GM21381 (cell line): ENCODE data around the gene TMPRSS13.
A peak's percentile ranks its signal among the peaks of the same experiment; 100 is the strongest.

Experiments used
- ATAC-seq: cut with Tn5 transposase; IDR thresholded peaks from one replicate; pipeline ENCODE4 v1.9.1; 2021; ENCODE audit warnings: mild to moderate bottlenecking, moderate library complexity; ENCODE audit not compliant: unreplicated experiment

TMPRSS13 gene

DNA sequence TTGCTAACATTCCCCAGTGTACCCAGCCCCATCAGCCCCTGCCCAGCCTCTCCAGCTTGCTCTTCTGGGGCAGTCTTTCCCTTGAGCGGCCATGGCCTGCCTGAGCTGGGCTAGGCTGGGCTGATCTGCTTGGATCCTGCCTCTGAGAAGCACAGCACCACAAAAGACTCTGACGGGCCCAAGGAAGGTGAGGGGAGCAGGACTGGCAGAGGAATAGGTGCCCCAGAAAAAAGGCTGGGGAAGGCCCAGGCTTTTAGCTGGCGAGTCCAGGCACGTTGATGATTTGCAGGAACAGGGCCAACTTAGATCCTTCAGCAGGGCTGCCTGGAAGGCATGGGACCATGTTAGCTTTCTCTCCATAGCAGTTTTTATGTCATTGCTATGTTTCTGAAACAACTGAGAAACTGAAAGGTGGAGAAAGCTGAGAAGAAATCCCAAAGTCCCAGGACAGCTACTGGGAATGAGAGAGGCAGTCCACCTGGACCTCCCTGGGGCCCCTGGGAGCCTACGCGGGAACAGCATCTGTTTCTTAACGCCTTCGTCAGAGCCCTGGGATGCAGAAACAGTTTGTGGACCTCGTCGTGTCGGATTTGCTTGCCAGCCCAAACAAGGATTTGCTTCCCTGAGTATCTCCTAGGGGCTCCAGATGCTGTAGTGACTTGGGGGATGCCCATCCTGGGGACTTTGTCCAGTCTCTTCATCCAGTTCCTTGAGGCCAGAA lies 28.3 kb downstream of the TMPRSS13 start:
- ATAC-seq, result no peak

DNA sequence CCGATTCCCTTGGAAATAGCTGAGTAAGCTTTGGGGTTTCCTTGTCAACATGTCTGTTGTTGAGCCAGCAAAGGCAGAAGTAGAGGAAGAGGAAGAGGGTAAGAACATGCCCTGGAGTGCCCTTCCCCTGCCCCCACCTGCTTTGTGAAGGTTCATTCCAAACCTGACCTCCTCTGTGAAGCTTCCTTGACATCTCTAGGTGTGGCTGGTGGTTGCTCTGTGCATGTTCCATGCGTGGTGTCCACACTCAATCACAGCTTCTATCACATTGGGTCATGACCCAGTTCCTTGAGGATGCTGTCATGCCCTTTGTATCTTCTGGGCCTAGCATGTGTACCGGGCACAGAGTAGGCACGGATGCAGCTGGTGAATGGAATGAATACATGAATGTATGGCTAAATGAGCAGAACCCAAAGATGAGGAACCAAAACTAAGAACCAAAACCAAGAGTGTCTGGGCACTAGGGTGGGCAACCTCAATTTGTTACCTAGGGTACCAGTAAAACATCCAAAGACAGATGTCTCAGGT lies 29.0 kb downstream of the TMPRSS13 start:
- peak; percentile 62 for ATAC-seq

DNA sequence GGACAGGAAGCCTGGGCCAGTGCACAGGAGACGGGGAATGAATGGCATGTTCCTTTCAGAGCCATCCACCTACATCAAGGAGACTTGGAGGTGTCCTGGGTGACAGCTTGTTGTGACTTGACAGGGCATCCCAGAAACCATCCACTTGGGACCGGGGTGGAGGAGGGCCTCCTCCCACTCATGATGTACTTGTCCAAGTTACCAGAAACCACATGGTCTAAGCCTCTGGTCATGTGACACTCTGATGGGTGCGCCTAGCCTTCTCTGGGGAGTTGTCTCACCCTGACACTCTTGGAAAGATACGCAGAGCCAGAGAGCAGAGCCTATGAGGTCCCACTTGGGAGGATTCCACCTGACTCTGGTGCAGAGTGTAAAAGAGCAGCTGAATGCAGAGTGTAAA lies 31.1 kb downstream of the TMPRSS13 start:
- no peak for ATAC-seq

DNA sequence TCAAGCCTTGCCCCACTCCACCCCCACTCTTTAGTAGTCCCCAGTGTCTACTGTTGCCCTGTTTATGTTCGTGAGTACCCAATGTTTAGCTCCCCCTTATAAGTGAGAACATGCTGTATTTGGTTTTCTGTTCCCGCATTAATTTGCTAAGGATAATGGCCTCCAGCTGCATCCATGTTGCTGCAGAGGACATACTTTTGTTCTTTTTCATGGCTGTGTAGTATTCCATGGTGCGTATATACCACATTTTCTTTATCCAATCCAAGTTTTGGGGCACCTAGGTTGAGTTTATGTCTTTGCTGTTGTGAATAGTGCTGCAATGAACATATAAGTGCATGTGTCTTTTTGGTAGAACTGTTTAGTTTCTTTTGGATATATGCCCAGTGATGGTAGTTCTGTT lies 36.6 kb downstream of the TMPRSS13 start:
- no peak for ATAC-seq

DNA sequence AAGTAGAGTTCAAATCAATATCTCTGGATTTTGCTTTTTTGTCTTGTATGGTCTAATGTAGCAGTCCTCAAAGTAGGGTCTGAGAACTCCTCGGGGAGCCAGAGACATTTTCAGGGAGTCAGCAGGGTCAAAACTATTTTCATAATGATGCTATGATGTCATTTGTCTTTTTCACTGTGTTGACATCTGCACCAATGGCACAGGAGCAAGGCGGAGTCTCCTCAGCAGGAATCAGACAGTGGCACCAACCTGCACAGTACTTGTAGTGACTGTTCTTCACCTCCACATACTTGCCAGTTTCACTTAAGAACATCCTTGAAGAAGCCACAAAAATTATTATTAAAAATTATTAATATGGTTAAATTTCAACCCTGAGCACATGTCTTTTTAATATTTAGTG lies 37.8 kb downstream of the TMPRSS13 start:
- no peak for ATAC-seq

DNA sequence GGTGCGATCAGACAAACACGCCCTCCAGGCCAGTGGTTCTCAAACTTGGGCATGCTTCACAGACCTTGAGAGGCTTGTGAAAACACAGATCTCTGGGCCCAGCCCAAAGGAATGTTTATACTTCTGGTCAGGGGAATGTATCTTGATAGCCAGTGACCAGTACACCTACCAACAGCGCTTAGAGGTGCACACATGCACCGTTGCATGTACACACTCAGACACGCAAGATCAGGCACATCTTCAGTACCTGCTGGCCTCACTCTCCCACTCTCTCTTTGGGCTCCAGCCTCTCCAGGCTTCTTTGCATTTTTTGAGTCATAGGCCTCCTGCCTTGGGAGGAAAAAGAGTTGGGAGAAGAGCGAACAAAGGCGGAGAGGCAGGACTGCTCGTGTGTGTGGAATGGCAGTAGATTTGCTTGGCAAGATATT lies 41.0 kb downstream of the TMPRSS13 start:
- no peak for ATAC-seq

DNA sequence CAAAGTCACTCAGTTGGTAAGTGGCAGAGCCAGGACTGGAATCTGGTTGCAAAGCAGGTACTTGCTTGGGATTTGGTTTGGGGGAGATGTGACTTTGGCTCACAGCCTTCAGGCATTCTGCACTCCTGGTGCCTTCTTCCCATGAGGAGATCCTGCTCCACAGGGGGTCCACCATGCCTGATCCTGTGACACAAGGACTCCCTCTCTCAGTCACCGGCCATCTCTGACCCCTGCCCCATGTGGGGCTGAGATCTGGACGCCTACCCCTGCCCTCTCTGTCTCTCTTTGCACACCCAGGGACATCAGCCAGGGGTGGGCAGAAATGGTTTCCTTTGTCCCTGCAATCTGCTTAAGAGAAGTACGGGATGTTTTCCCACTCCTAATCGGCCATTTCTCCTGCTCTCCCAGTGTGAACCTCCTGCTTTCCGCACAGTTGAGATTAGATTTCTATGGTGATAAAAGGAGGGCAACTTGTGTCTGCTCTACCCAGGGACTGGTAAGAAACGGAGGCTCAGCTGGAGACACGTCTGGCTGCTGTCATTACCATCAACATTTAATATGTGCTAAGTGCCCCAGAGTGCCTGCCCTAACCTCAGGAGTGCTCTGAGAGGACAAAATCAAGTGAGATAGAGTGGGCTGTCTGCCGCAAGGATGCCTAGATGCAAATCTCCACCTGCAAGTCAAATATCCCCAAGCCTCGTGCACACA lies 41.6 kb downstream of the TMPRSS13 start:
- ATAC-seq, result no peak

DNA sequence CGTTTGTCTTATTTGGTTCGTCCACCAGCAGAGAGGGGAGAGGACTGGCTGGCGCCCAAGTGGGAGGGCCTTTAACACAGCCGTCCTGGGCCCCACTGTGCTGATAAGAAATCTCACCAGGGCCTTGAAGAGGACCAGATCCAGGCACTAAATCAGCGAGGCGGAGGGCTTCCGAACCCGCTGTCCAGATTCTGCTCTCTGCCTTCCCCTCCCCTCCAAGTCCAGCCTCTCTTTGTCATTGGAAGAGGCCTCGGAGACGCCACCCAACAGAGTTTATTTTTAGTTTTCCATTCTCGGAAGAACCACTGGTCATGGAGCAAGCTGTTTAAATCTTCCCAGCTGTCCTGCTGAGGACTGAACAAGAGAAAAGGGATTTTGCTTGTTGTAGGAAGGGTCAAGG lies 43.4 kb downstream of the TMPRSS13 start:
- no peak for ATAC-seq

DNA sequence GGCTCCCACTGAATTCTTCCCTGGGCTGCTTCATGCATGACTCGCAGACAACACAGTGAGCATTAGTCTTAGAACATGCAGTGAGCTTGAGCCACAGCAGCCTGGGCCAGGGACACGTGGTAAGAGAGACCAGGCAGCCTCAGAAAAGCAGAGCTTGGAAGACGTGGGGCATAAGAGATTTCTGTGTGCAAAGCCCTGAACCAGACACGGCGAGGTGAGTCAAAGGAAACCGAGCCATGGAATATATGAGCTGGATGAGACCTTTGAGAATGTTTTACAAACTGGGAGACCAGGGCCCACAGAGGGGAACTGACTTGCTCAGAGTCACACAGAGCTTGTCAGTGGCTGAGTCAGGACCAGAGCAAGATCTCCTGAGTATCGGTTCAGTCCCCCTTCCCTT lies 44.2 kb downstream of the TMPRSS13 start:
- no peak for ATAC-seq

DNA sequence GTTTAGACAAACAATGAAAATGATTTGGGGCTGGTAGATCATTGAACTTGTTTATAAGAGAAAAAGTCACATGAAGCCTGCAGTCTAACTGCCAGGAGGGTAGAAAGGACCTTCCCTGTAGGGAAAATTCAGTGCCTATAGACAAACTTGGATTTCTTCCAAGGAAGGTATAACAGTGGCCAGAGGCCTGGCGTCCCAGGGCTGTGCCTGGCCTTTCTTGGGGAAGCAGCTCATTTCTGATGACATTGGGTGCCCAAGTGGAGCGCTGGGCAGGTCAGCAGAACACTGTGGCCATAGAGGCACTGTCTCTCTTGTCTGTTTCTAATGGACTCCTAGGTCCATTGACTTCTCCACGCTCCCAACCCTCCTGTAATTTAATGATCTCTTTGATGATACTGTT lies 46.1 kb downstream of the TMPRSS13 start:
- ATAC-seq, result no peak

DNA sequence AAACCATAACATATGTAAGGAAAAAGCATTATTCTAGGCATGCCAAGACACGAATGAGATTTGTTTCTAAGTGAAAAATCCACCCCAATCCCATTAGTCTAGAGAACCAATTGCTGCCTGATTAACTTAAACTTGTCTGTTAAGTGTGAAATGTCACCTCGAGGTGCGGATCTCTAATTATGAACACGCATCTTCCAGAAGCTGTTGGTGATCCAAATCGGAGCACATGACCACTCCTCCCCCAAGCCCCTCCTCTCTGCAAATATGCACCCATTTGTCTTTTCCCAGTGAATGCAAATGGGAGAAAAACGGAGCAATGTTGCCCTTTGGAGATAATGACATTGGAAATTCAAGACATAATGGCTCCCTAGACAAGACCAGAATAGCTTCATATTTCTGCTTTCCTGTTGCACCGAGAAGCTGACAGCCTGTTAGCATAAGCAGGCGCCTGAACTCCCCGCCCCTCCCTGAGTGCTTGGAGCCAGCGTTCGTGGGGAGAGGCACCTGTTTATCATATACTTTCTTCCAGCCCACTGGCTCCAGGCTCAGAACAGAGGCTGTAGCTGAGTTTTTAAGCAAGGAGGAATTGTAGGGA lies 46.8 kb downstream of the TMPRSS13 start:
- no peak for ATAC-seq

DNA sequence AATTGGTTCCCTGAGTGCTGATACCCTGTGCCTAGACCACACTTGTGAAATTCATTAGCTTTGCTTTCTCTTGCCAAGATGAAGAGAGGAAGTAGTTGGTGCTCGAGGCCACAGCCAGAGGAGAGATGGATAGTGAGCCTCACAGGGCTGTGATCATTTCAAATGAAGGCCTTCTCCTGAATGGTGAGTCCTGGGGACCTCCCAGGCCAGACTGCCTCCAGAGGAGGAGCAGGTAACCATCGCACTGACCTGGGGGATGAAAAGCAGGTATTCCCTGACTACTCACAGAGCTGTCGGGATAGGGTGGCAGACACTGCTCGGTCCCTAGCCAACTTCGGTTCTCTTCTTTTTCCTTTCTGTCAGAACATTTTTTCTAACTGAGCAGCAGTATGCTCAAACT lies 48.0 kb downstream of the TMPRSS13 start:
- ATAC-seq, result no peak

DNA sequence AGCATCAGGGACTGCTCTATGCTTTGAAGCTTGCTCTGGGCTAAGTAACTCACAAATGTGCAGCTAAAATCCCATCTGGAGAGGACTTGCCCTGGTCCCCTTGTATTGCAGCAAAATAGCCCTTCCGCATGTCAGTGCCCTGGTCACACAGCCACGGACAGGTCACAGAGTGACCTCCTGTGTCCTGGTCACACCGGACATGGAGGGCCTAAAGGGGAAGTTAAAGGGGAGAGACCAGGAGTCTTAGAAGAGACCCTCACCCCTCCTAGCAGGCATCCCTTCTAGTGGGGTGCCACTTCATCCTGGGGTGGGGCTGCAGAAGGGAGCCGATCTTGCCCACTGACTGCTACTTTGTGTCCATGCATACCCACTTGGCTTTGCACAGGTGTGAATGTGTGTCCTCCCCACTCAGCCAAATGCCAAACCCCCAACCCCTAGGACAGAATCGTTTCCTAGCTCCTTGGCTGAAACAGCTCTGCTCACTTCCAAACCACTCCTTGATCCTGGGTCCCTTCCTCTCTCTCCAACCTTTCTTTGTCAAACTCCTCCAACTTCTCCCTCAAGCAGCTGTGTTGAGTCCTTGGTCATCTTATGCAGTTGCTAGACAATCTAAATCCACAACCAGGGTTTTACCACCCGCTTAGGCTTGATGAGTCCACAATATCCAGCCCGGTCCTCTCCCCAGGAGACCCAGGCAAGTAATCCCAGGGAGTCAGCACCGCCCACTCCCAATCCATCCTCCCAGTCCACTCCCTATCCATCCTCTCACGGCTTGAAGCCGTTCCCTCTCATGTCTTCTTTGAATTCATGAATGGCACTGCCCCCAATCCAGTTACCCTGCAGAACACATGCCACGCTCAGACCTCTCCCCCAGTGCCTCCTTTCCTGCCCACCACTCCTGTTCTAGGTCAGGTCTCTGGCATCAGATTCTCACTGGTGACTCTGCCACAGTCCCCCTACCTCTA lies 49.4 kb downstream of the TMPRSS13 start:
- no peak for ATAC-seq

DNA sequence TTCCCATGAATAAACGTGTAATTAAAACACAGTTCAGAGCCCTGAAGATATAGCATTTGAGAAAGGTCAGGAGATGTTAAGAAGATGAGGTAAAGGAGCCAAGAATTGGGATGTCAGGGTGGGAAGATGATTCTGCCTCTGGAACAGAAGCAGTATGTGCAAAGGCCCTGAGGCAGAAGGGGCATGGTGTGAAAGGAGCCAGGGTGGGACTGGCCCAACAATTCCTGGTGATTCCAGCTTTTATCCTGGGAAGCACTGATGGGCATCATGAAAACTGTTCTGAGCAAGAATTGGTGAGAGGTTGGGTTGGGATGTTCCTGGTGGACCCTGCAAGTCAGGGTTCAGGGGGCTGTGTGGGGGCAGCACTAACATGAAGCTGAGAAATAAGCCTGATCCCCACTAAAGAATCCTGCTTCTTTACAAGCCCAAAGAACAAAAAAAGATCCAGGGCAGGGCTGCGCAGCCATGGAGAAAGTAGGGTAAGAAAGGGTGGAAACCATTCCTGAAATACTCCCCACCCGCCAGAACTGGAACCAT lies 50.2 kb downstream of the TMPRSS13 start:
- ATAC-seq, result no peak

DNA sequence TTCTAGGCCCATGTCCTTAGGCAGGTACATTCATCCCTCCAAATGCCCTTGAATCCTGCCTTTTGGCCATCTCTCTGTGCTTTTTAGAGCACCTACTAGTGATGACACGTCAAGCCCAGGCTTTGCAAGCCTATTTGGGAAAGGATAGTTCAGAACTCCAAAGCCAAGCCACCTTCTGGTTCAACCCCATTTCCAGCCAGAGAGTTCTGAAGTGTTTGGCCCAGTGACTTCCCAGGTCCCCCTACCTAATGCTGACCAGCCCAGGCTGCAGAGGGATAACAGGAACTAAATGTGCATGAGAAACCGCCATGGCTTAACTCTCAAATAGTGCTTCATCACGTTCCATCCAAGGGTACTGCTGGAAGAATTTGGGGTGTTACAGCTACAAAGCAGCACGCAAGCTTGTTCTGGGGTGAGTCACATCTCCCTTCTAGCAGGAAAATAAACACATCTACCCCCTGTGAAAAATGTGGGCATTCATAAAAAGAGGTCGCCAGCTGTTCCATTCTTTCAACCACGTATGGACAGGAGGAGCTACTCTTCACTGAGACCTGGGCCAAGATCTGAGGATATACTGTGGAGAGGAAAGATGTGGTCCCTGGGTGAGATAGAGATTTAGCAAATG lies 50.8 kb downstream of the TMPRSS13 start:
- no peak for ATAC-seq

DNA sequence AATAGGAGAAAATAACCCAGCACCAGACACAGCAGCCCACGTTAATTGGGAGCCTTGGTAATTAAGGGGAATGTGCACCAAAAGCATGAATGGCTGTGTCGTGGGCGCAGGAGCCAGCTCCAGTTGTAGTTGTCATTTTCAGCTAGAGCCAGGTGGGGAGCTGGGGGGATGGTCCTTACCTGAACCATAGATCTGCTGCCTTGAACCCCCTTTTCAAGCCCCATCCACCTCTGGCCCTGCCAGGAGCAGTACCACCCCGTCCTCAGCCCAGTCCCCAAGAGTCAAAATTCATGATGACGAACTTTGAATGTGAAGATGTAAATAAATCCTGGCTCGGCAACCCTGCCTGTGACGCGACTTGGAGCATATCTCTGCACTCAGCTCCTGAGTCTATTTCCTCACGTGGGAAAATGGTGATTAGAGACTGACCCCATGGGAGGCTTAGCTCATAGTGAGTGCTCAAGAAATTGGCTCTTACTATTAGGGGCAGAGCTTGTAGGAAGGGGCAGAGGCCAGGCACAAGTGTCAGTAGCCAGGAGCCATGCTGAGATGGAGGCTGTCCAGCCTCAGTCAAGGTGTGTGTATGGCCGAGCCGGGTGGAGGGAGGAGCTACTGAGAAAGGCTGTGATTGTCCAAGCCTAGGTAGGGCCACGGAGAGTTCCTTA lies 52.0 kb downstream of the TMPRSS13 start:
- no peak for ATAC-seq

DNA sequence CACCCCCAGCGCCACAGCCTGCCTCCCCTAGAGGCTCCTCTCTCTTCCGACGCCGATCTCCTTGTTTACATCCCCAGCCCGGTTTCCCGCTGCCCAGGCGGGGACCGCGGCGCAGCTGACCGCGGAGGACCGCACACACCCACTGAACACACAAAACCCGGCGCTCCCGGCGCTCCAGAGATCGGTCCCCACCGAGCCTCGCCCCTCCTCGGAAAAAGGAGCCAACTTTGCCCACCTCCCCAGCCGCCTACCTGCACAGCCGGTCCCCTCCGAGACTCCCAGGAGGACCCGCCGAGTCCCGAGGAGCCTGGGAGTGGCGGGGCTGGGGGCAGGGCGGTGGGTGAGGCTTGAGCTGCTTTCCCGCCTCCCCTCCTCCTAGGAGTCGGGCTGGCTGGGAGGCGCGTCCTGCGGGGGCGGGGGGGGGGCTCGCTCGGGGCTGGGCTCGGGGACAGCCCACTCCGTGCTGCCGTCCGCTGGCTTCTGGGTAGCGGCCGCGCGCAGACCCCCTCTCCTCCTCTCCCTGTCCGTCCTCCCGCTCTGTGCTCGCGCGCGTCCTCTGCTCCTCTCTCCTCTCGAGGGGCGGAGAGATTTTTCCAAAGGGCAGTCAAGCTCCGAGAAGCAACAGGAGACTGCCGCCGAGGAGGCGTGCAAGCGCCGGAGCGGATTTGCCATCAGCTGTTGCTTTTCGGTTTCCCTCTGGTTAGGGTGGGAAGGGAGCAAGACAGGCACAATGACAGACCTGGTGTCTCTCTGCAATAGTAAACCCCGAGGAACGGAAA lies 52.7 kb downstream of the TMPRSS13 start, which contains the start of gene FXYD6:
Gene FXYD6, minus strand, starts transcription at position 318 of the 779 bp plus-strand sequence. CDS start 33,882 bp downstream, outside the sequence.
- ATAC-seq, result no peak

DNA sequence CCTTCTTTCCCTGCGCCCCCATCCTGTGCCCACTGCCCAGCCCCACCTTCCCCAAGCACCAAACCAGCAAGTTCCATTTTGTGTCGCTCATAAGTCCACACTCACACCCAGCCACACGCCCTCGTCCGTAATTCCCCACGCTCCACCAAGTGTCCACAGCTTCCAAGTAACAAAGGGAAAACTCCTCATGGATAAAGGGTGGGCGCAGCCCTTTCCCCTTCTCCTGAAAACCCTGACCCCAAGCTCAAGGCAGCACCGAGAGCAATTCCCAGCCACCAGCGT lies 53.2 kb downstream of the TMPRSS13 start:
- no peak for ATAC-seq
